GM18867 (cell line): ENCODE measurements around the gene OR6C4.
"Not testable (repeated sequence)": the region's sequence is repeated elsewhere in the genome, so short reads cannot be mapped to it uniquely, and the experiment has no call there.

ENCODE experiments used
- ATAC-seq: cut with Tn5 transposase; IDR thresholded peaks from one replicate; pipeline ENCODE4 v1.9.1; 2021; ENCODE audit warnings: mild to moderate bottlenecking, moderate library complexity; ENCODE audit not compliant: unreplicated experiment

OR6C4 gene

GRCh38 chr12:55549302-55549701 lies at the start of gene OR6C4:
Gene OR6C4 (plus strand): TSS chr12:55549602. CDS start chr12:55551227, 1,625 bp downstream.
- no peak for ATAC-seq

DNA sequence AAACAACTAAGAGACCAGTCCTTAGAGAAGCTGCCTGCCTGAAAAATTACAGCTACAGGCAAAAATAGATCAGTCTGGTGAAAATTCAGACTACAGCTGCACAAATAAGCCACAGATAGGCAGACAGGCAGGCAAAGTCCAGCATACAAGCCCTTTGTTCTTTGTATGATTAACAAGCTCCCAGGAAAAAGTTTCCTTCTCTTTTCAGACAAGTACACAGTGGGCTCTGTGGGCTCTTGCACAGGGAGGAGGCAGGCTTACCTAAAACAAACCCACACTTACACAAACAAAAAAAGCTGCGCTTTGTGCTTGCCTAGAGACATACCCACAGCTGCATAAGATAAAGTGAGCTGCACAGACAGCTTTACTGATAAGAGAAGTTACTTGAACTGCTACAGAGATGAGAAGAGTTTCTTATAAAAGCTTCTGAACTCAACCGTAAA lies 49.6 kb upstream of the OR6C4 start:
- ATAC-seq: no peak

- no peak for ATAC-seq
Observed at GRCh38 chr12:55501601-55502000, 47.8 kb upstream of the OR6C4 start.

DNA sequence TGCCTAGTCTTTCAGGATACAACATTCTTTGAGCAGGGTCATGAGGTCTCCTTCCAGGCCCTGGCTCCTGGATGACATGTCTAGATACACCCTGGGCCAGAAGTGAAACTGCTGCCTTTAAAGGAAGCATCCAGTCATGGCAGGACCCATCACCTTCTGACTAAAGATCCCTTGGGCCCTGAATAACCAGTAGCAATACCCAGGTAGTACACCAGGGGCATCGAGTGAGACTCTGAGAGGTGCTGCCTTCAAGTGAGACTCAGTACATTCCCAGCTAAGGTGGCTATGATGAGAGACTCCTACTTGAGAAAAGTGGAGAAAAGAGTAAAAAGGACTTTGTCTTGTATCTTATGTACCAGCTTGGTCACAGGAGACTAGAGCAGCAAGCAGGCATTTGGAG lies 33.7 kb upstream of the OR6C4 start:
- no peak for ATAC-seq

- ATAC-seq: no peak
Observed at GRCh38 chr12:55516391-55516790, 33.0 kb upstream of the OR6C4 start.

- ATAC-seq: not testable (repeated sequence)
Observed at GRCh38 chr12:55548235-55548634, 1.2 kb upstream of the OR6C4 start.

DNA sequence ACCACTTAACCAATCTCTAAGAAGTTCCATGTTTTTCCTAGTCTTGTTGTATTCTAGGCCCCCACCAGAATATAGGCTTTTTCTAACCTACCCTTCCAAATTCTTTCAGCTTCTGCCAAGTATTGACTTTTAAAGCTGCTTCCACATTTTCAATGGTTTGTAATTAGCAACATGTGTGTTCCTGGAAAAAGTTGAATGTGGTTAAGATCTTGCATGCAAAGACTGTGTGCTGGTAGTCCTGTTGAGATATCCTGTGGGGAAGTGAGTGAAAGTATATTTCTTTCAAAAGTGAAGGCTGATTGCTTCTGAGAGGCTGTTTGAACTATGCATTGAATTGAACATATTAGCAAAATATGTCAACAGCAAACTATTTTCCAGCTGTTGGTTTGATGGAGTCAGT lies 646 bp upstream of the OR6C4 start:
- ATAC-seq: no peak

- no peak for ATAC-seq
Observed at GRCh38 chr12:55554296-55554695, 4.9 kb downstream of the OR6C4 start.

GRCh38 chr12:55570060-55570459 lies 20.7 kb downstream of the OR6C4 start:
- not testable (repeated sequence) for ATAC-seq

DNA sequence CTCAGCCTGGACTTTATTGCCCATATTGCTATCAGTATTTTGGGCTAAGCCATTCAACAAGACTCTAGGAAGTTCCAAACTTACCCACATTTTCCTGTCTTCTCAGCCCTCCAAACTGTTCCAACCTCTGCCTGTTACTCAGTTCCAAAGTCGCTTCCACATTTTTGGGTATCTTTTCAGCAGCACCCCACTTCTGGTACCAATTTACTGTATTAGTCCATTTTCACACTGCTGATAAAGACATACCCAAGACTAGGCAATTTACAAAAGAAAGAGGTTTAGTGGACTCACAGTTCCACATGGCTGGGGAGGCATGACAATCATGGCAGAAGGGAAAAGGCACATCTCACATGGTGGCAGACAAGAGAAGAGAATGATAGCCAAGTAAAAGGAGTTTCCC lies 21.3 kb downstream of the OR6C4 start:
- not testable (repeated sequence) for ATAC-seq

- no peak for ATAC-seq
Observed at GRCh38 chr12:55572168-55572567, 22.8 kb downstream of the OR6C4 start, which contains the start of gene OR2AP1. Gene OR2AP1 (plus strand): TSS chr12:55572468. CDS start chr12:55574415, 1,947 bp downstream.

DNA sequence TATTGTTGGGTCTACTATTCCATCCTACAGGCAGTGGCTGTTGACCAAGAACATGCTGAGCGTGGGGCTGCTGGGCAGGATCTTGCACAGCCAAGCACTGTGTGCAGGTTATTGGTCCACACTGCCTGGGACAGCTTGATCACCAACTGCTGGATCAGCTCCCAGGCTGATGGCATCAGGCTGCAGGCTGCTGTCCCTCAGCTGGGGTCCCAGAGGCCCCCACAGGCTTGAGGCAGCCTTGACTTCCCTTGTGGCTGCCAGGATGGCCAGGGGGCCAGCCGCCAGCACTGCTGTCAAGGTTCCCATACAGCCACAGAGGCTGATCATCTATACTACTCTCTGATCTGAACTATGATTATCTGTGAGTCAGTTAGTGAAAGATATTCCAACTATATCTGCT lies 32.7 kb downstream of the OR6C4 start:
- no peak for ATAC-seq

- no peak for ATAC-seq
Observed at GRCh38 chr12:55585817-55586216, 36.4 kb downstream of the OR6C4 start.

DNA sequence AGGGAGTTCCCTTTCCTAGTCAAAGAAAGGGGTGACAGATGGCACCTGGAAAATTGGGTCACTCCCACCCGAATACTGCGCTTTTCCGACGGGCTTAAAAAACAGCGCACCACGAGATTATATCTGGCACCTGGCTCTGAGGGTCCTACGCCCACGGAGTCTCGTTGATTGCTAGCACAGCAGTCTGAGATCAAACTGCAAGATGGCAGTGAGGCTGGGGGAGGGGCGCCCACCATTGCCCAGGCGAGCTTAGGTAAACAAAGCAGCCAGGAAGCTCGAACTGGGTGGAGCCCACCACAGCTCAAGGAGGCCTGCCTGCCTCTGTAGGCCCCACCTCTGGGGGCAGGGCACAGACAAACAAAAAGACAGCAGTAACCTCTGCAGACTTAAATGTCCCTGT lies 40.8 kb downstream of the OR6C4 start:
- not testable (repeated sequence) for ATAC-seq
